BLaER1 treated with 17β-estradiol and CSF1 and Interleukin-3, amounts not matched to agents 10 nM and 100 nM (cell line): ENCODE data around the gene ANO2.

Experiments
- H3K27ac ChIP-seq, 11 experiments: shearing (Covaris generic); formaldehyde crosslinking; 2 replicates each; pipeline ENCODE4 v1.8.1; 2022
- H3K27me3 ChIP-seq, 11 experiments: shearing (Covaris generic); formaldehyde crosslinking; 2 replicates each; pipeline ENCODE4 v1.8.1; 2022
- H3K36me3 ChIP-seq, 11 experiments: shearing (Covaris generic); formaldehyde crosslinking; 2 replicates each; pipeline ENCODE4 v1.8.1; 2022
- H3K4me1 ChIP-seq, 10 experiments: shearing (Covaris generic); formaldehyde crosslinking; 2 replicates each; pipeline ENCODE4 v1.8.1; 2022
- H3K4me2 ChIP-seq, 11 experiments: shearing (Covaris generic); formaldehyde crosslinking; 2 replicates each; pipeline ENCODE4 v1.8.1; 2022
- H3K4me3 ChIP-seq, 10 experiments: shearing (Covaris generic); formaldehyde crosslinking; 2 replicates each; pipeline ENCODE4 v1.8.1; 2022
- H3K9ac ChIP-seq, 11 experiments: shearing (Covaris generic); formaldehyde crosslinking; 2 replicates each; pipeline ENCODE4 v1.8.1; 2022
- H3K9me3 ChIP-seq, 11 experiments: shearing (Covaris generic); formaldehyde crosslinking; replicated peaks in 1 of 11; 2 replicates each; pipeline ENCODE4 v1.8.1; 2022
- H4K20me1 ChIP-seq, 11 experiments: shearing (Covaris generic); formaldehyde crosslinking; 2 replicates each; pipeline ENCODE4 v1.8.1; 2022
- Cebpa-rat ChIP-seq, 11 experiments: shearing (Covaris generic); IDR thresholded peaks; 2 replicates each; pipeline ENCODE4 v1.8.1; 2022

The ANO2 gene

DNA sequence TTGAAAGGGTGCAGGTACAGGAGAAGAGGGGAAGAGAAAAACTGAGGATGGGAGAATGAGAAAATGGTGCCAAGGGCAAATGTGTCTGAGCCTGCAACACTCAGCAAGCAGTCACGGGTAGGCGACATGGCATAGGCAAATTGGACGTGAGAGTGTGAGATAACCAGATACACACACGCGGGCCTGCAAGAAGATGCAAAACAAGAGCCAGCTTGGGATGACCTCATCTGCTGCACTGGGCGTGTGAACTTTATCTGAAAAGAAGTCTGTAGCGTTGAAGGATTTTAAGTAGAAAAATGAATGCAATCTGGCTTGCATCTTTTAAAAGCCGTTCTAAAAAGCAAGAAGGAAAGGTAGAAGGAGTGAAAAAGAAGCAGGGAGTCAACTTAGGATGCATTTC is 352.7 kb downstream of the ANO2 start:
- Histone ChIP-seq H3K27me3 (no peaks in the 10 kb centered on the region), H3K4me1 (no peaks in the 10 kb centered on the region), H3K4me2 (no peak overlapping the region), H4K20me1 (no peaks in the 10 kb centered on the region), H3K9me3 (no peaks in the 10 kb centered on the region), H3K4me3 (no peak overlapping the region), H3K27ac (no peak overlapping the region), H3K9ac (no peak overlapping the region), H3K36me3 (no peaks in the 10 kb centered on the region)
- TF ChIP-seq Cebpa-rat (IDR thresholded peaks at IDR 0.05): no peak

DNA sequence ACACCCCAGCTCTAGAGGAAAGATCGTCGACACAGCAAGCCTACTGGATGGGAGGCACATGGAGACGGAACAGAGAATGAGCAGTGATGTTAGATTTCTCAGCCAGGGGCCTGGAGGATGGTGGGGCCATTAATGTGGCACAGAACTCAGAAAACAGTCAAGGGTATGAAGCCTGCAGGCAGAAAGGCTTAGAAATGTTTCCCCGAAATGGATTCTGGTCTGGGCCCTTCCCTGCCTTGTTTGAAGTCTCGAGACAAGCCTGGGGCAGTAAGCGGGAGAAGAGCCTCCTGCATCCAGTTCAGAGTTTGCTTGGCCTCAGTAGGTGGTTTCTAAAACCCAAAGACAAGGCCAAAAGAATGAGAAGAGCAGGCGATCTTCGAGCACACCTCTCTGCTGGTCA is 354.7 kb downstream of the ANO2 start:
- Histone ChIP-seq H3K27me3 (no peaks in the 10 kb centered on the region), H4K20me1 (no peaks in the 10 kb centered on the region), H3K4me3 (no peak overlapping the region), H3K4me1 (no peaks in the 10 kb centered on the region), H3K27ac (no peak overlapping the region), H3K9me3 (no peaks in the 10 kb centered on the region), H3K9ac (no peak overlapping the region), H3K36me3 (no peaks in the 10 kb centered on the region), H3K4me2 (no peak overlapping the region)
- TF ChIP-seq Cebpa-rat (IDR thresholded peaks at IDR 0.05): no peak

DNA sequence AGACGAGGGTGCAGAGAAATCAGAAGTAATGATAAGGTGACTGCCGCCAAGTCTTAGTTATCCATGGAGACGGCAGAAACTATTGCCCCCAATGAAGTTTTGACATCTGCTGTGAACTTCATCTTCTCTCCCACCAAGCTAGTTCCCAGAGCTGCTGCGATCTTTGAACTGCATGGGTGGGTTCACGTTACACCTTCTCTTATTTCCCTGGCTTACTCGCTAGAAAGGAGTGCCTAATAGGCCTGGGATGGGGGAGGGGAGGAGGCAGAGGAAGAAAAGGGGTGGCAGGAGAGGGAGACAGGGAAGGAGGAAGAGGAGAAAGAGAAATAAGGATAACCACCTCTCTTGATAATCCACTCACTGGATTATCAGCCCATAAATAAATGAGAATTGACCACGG is 356.0 kb downstream of the ANO2 start:
- H3K27me3 ChIP-seq: no peaks in the 10 kb centered on the region
- H3K4me3 ChIP-seq: no peak overlapping the region
- no peaks in the 10 kb centered on the region for H3K4me1 ChIP-seq
- H3K9ac ChIP-seq: no peak overlapping the region
- no peak for TF ChIP-seq Cebpa-rat (IDR thresholded peaks at IDR 0.05)
- H3K27ac ChIP-seq: no peak overlapping the region
- H4K20me1 ChIP-seq: no peaks in the 10 kb centered on the region
- H3K9me3 ChIP-seq: no peaks in the 10 kb centered on the region
- H3K36me3 ChIP-seq: no peaks in the 10 kb centered on the region
- no peak overlapping the region for H3K4me2 ChIP-seq

DNA sequence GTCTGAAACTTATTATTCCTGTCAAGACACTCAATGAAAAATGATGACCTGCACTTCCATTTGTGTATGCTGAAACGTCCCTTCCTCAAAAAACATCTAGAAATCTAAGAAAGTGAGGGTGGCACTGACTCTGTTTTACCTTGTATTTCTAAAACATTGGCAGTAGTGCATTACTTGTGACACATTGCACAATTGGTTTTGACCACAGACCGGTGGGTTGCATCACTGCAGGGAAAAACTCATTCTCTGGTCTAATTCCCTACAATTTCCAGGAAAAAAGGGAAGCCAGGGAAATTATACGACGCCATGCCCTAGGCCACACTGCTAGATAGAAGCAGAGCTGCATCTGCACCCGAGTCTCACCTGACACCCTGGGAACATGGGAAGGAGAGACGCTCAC is 356.5 kb downstream of the ANO2 start:
- H3K9ac ChIP-seq: no peak overlapping the region
- H3K4me2 ChIP-seq: no peak overlapping the region
- no peaks in the 10 kb centered on the region for H3K9me3 ChIP-seq
- TF ChIP-seq Cebpa-rat (IDR thresholded peaks at IDR 0.05): no peak
- H3K36me3 ChIP-seq: no peaks in the 10 kb centered on the region
- no peak overlapping the region for H3K4me3 ChIP-seq
- no peaks in the 10 kb centered on the region for H3K27me3 ChIP-seq
- H4K20me1 ChIP-seq: no peaks in the 10 kb centered on the region
- no peak overlapping the region for H3K27ac ChIP-seq
- no peaks in the 10 kb centered on the region for H3K4me1 ChIP-seq

DNA sequence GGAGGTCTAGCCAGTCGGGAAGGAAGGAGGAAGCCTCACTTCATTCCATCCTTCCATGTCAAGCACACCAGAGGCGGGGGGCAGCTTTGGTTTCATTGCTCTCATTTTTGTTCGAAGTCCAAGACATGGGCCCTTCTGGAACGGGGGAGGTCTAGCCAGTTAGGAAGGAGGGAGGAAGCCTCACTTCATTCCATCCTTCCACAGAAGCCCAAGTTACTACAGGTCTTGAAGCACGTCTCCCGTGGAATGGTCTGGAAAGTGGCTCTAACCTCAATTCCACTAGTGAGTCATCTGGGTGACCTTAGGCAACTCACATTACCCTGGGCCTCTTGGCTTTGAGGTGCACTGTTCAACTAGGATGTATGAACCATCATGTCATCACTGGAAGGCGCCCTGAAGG is 356.9 kb downstream of the ANO2 start:
- H3K4me2 ChIP-seq: no peak overlapping the region; a peak in 1 of 22 replicates
- H3K4me3 ChIP-seq: no peak overlapping the region
- H3K27ac ChIP-seq: no peak overlapping the region
- TF ChIP-seq Cebpa-rat (IDR thresholded peaks at IDR 0.05): no peak
- H4K20me1 ChIP-seq: no peaks in the 10 kb centered on the region
- H3K9me3 ChIP-seq: no peaks in the 10 kb centered on the region
- no peaks in the 10 kb centered on the region for H3K27me3 ChIP-seq
- no peak overlapping the region for H3K9ac ChIP-seq
- no peaks in the 10 kb centered on the region for H3K4me1 ChIP-seq
- H3K36me3 ChIP-seq: no peaks in the 10 kb centered on the region

DNA sequence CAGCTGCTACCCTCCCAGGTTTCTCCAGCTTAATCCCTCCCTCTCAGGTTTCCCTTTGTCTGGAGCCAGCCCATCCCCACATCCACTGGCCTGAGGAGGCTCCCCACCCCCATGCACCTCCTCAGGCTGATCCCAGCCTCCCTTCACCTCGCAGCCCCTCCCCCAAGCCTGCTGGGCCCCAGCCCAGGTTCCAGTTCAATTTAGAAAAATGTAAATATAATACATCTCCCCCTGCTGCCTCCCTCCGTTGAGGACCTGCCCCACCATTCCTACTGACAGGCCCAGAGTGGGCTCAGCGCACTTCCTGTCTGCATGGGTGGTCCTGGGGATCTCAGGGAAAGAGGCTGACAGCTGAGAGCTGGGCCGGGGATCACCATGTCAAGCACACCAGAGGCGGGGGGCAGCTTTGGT is 357.3 kb downstream of the ANO2 start:
- no peak for TF ChIP-seq Cebpa-rat (IDR thresholded peaks at IDR 0.05)
- Histone ChIP-seq H4K20me1 (no peaks in the 10 kb centered on the region), H3K4me1 (no peaks in the 10 kb centered on the region), H3K27me3 (no peaks in the 10 kb centered on the region), H3K36me3 (no peaks in the 10 kb centered on the region), H3K9me3 (no peaks in the 10 kb centered on the region), H3K4me2 (no peak overlapping the region), H3K4me3 (no peak overlapping the region), H3K9ac (no peak overlapping the region), H3K27ac (no peak overlapping the region)

DNA sequence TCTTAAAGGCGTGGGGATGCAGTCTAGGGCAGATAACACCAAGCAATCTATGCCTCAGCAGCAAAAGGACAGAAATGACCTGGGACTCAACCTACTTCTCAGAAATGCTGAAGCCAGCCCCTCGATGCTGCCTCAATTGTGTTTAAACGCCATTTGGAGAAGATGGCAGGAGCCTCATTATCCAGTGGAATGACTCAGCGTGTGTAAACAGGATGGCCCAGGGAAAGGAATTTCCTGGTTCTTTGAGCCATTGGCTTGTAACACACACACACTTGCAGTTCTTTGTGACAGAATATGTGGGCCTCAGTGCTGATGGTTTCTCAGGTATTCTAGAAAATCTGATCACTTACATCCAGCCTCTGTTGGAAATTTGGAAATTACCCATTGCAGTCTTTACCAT is 358.9 kb downstream of the ANO2 start:
- Histone ChIP-seq H3K4me3 (no peak overlapping the region), H3K27me3 (no peaks in the 10 kb centered on the region), H3K9ac (no peak overlapping the region), H3K27ac (no peak overlapping the region), H3K4me2 (no peak overlapping the region), H3K4me1 (peaks cover 0 to 3% (median 0%) of the 10 kb centered on the region in 10 experiments; a peak in 3 of 20 replicates), H3K36me3 (no peaks in the 10 kb centered on the region), H3K9me3 (no peaks in the 10 kb centered on the region), H4K20me1 (no peaks in the 10 kb centered on the region)
- TF ChIP-seq Cebpa-rat (IDR thresholded peaks at IDR 0.05): no peak

DNA sequence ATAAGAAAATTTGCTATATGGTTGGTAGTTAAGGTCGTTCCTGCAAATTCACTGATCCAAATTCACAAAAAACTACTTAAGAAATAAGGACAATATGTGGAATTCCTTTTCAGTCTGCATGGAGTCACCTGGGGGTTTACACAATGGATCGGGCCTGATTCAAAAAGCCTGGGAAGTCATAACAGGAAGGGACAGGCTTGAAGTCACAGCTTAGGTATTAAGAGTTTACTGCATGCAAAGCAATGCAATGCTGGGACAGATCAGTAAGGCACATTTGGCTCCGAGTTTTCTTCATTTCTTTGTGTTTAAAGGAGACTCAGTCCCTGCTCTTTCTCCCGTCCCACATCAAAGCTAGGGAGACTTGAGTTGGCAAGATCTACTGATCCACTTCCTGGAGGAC is 359.9 kb downstream of the ANO2 start:
- no peak overlapping the region for H3K9ac ChIP-seq
- H3K27me3 ChIP-seq: no peaks in the 10 kb centered on the region
- no peak overlapping the region for H3K27ac ChIP-seq
- H4K20me1 ChIP-seq: no peaks in the 10 kb centered on the region
- no peaks in the 10 kb centered on the region for H3K36me3 ChIP-seq
- peaks cover 0 to 8% (median 0%) of the 10 kb centered on the region in 10 experiments; a peak in 3 of 20 replicates for H3K4me1 ChIP-seq
- no peak overlapping the region for H3K4me3 ChIP-seq
- no peak for TF ChIP-seq Cebpa-rat (IDR thresholded peaks at IDR 0.05)
- no peaks in the 10 kb centered on the region for H3K9me3 ChIP-seq
- no peak overlapping the region for H3K4me2 ChIP-seq

DNA sequence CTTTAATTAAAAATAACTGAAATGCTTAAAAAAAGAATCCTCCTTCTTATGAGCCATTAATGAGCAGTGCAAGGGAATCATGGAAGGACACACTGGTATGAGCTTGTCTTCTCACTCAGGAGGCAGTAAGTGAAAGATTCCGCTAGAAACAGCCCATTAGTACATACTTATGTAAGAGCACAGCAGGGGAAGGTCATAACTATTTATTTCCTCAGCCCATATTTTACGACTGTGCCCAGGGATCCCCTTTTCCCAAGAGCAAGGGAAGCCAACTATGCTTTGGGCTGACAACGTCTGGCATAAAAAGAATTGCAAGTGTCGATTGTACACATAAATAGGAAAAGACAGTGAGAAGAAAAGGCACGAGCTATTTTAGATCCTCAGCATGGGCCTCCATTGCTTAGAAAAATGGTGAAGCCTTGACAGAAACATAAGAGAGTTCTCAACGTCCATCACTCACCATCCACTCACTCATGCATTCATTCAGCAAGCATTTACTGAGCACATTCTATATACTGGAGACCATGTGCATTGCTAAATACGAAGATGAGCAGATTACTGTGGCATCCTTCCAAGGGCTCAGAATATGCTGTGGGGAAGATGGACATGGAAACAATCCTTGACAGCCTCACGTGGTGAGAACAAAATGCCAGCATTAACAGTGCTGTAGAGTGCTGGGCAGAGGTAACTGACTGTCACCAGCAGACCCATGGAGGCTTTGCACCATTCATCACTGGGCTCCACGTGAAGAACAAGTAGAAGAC is 360.5 kb downstream of the ANO2 start:
- H3K27ac ChIP-seq: no peak overlapping the region
- no peak for TF ChIP-seq Cebpa-rat (IDR thresholded peaks at IDR 0.05)
- peaks cover 0 to 8% (median 0%) of the 10 kb centered on the region in 10 experiments; a peak in 3 of 20 replicates for H3K4me1 ChIP-seq
- H3K36me3 ChIP-seq: no peaks in the 10 kb centered on the region
- no peak overlapping the region for H3K4me2 ChIP-seq
- H4K20me1 ChIP-seq: no peaks in the 10 kb centered on the region
- no peaks in the 10 kb centered on the region for H3K9me3 ChIP-seq
- H3K9ac ChIP-seq: no peak overlapping the region
- no peak overlapping the region for H3K4me3 ChIP-seq
- no peaks in the 10 kb centered on the region for H3K27me3 ChIP-seq

DNA sequence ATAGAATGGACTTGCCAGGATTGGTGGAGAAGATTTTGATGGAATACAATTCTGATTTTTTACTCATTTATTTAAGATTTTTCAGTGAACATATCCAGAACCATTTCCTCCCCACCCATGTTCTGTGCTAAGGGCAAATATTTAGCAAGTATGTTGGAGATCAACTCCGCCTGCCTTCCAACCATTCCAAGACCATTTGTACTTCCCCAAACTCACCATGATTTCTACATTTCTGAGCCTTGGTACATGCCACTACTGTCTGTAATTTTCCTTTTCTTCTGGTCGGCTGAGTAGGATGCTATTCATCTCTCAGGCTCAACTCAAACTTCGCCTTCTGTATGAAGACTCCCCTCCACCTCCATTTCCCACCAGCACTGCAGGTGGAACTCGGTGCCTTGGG is 362.5 kb downstream of the ANO2 start:
- Histone ChIP-seq H3K4me3 (no peak overlapping the region), H3K27ac (no peak overlapping the region), H3K27me3 (no peaks in the 10 kb centered on the region), H3K9ac (no peak overlapping the region), H4K20me1 (no peaks in the 10 kb centered on the region), H3K9me3 (no peaks in the 10 kb centered on the region), H3K36me3 (no peaks in the 10 kb centered on the region), H3K4me1 (peaks cover 0 to 16% (median 4%) of the 10 kb centered on the region in 10 experiments; a peak in 12 of 20 replicates), H3K4me2 (no peak overlapping the region)
- TF ChIP-seq Cebpa-rat (IDR thresholded peaks at IDR 0.05): no peak
